GM23338 (cell line): ENCODE data around the gene ZNF581. TPM values are rescaled to one million over a fixed set of nuclear protein-coding genes. Genes with fewer than 3 reads are reported as not detected.

ENCODE experiments used
- ATAC-seq: fragments of 200-7000 bp; cut with Tn5 transposase; 3 replicates; pipeline ENCODE4 v1.9.1; 2020
- DNase-seq: peaks from one replicate; pipeline ENCODE4 v3.0.0-alpha.2; 2015; ENCODE audit warnings: low spot score
- H2AFZ ChIP-seq: fragments of 200-600 bp; sonication (generic); 2 replicates; pipeline ENCODE4 v1.8.0; 2016; ENCODE audit warnings: antibody characterized with exemption, mild to moderate bottlenecking, moderate library complexity
- H3F3A ChIP-seq: fragments of 200-600 bp; sonication (generic); replicated peaks from 2 replicates; pipeline ENCODE4 v1.8.0; 2017; ENCODE audit warnings: antibody characterized with exemption, mixed run types, low read depth
- H3K27ac ChIP-seq: fragments of 200-600 bp; sonication (generic); 2 replicates; pipeline ENCODE4 v1.6.1; 2016; ENCODE audit warnings: low read depth
- H3K27me3 ChIP-seq: fragments of 200-600 bp; sonication (generic); 2 replicates; pipeline ENCODE4 v1.8.0; 2016; ENCODE audit warnings: mild to moderate bottlenecking, mixed run types, moderate library complexity; ENCODE audit not compliant: insufficient read depth
- H3K36me3 ChIP-seq: fragments of 200-600 bp; sonication (generic); 2 replicates; pipeline ENCODE4 v1.8.0; 2016; ENCODE audit warnings: mild to moderate bottlenecking; ENCODE audit not compliant: insufficient read depth
- H3K4me1 ChIP-seq: fragments of 200-600 bp; sonication (generic); 2 replicates; pipeline ENCODE4 v1.8.0; 2016; ENCODE audit warnings: mild to moderate bottlenecking, moderate library complexity; ENCODE audit not compliant: insufficient read depth
- H3K4me2 ChIP-seq: fragments of 200-600 bp; sonication (generic); 2 replicates; pipeline ENCODE4 v1.7.1; 2017; ENCODE audit warnings: mixed run types
- H3K4me3 ChIP-seq: fragments of 200-600 bp; sonication (generic); 2 replicates; pipeline ENCODE4 v1.6.1; 2016; ENCODE audit warnings: mixed run types
- H3K79me2 ChIP-seq: fragments of 200-600 bp; sonication (generic); replicated peaks from 2 replicates; pipeline ENCODE4 v1.8.0; 2017; ENCODE audit warnings: mild to moderate bottlenecking; ENCODE audit not compliant: insufficient read depth
- H3K9me2 ChIP-seq: fragments of 200-600 bp; sonication (generic); 2 replicates; pipeline ENCODE4 v1.8.0; 2017; ENCODE audit not compliant: insufficient read depth
- H4K20me1 ChIP-seq: fragments of 200-600 bp; sonication (generic); replicated peaks from 2 replicates; pipeline ENCODE4 v1.8.0; 2017; ENCODE audit warnings: mild to moderate bottlenecking; ENCODE audit not compliant: insufficient read depth
- H3K27ac Mint-ChIP-seq: 2 replicates; pipeline ENCODE4 v1.8.0; 2020; ENCODE audit warnings: inconsistent platforms, mild to moderate bottlenecking, moderate library complexity, mixed read lengths
- H3K27me3 Mint-ChIP-seq: 3 replicates; pipeline ENCODE4 v1.8.0; 2022; ENCODE audit warnings: low read depth, mild to moderate bottlenecking, moderate library complexity, mixed read lengths, inconsistent platforms; ENCODE audit not compliant: insufficient read depth, poor library complexity
- H3K36me3 Mint-ChIP-seq: 3 replicates; pipeline ENCODE4 v1.8.0; 2021; ENCODE audit warnings: low read depth, mild to moderate bottlenecking, inconsistent platforms, moderate library complexity, mixed read lengths
- H3K4me1 Mint-ChIP-seq: 3 replicates; pipeline ENCODE4 v1.8.0; 2020; ENCODE audit warnings: mild to moderate bottlenecking, inconsistent platforms, mixed read lengths
- H3K4me3 Mint-ChIP-seq: 3 replicates; pipeline ENCODE4 v1.8.0; 2021; ENCODE audit warnings: moderate library complexity, mild to moderate bottlenecking, inconsistent platforms, mixed read lengths
- H3K9me3 Mint-ChIP-seq: 3 replicates; pipeline ENCODE4 v1.8.0; 2020; ENCODE audit warnings: moderate library complexity, mild to moderate bottlenecking, inconsistent platforms, mixed read lengths
- CREB1 ChIP-seq: fragments of 250-450 bp; sonication (Bioruptor Pico); IDR thresholded peaks from 2 replicates; pipeline ENCODE4 v1.5.0; 2020; ENCODE audit warnings: low read depth, mild to moderate bottlenecking, moderate library complexity
- ETS1 ChIP-seq: IDR thresholded peaks from 2 replicates; pipeline ENCODE4 v1.6.1; 2016; ENCODE audit warnings: antibody characterized with exemption
- EZH2 ChIP-seq: fragments of 200-600 bp; sonication (generic); IDR thresholded peaks from one replicate; pipeline ENCODE4 v1.8.0; 2017; ENCODE audit warnings: antibody characterized with exemption, mild to moderate bottlenecking, low read depth; ENCODE audit not compliant: unreplicated experiment
- EZH2phosphoT487 ChIP-seq: fragments of 200-600 bp; sonication (generic); IDR thresholded peaks from one replicate; pipeline ENCODE4 v1.8.1; 2018; ENCODE audit warnings: antibody characterized with exemption; ENCODE audit not compliant: unreplicated experiment
- JUNB ChIP-seq: IDR thresholded peaks from one replicate; pipeline ENCODE4 v1.6.1; 2016; ENCODE audit warnings: antibody characterized with exemption; ENCODE audit not compliant: unreplicated experiment
- NANOG ChIP-seq: IDR thresholded peaks from 2 replicates; pipeline ENCODE4 v1.6.1; 2016; ENCODE audit warnings: antibody characterized with exemption, borderline replicate concordance
- POLR2AphosphoS5 ChIP-seq: IDR thresholded peaks from 2 replicates; pipeline ENCODE4 v1.6.1; 2016; ENCODE audit warnings: antibody characterized with exemption, low read depth
- REST ChIP-seq: IDR thresholded peaks from one replicate; pipeline ENCODE4 v1.6.1; 2018; ENCODE audit warnings: antibody characterized with exemption; ENCODE audit not compliant: unreplicated experiment
- STAT1 ChIP-seq: IDR thresholded peaks from one replicate; pipeline ENCODE4 v1.6.1; 2016; ENCODE audit warnings: antibody characterized with exemption; ENCODE audit not compliant: unreplicated experiment
- ZNF114 ChIP-seq: fragments of 250-450 bp; sonication (Bioruptor Pico); IDR thresholded peaks from 2 replicates; pipeline ENCODE4 v1.5.0; 2020; ENCODE audit warnings: mild to moderate bottlenecking, moderate library complexity
- ZNF331 ChIP-seq: fragments of 250-450 bp; sonication (Bioruptor Pico); IDR thresholded peaks from 2 replicates; pipeline ENCODE4 v1.5.0; 2020; ENCODE audit warnings: low read depth, mild to moderate bottlenecking, moderate library complexity
- polyA plus RNA-seq: library from polyadenylated mRNA; unstranded; fragments of >200 nt; fragmentation: Nextera tagmentation; extraction: Ambion mirVana; gene quantifications from 2 replicates; pipeline ENCODE4 v1.2.1, GENCODE V29; 2016
- total RNA-seq: library from RNA; depleted of rRNA; stranded (reverse); fragments of >200 nt; shearing (Covaris generic); gene quantifications from 2 replicates; pipeline ENCODE4 v1.2.3, GENCODE V29; 2014
- TF ChIP-seq, protein P1 (sequence below), 2 experiments: fragments of 200-600 bp in 1 of 2; sonication (generic) in 1 of 2; conservative IDR thresholded peaks; 2 replicates each; pipeline versions ENCODE4 v1.5.1 to v1.6.1; 2016 to 2017; ENCODE audit warnings: antibody characterized with exemption in 2 of 2, low read depth in 2 of 2, mild to moderate bottlenecking in 2 of 2, moderate library complexity in 1 of 2

ZNF581 gene
- total and polyA plus RNA-seq, 2 experiments from 2014 or later: 48.5 to 87.6 TPM

DNA sequence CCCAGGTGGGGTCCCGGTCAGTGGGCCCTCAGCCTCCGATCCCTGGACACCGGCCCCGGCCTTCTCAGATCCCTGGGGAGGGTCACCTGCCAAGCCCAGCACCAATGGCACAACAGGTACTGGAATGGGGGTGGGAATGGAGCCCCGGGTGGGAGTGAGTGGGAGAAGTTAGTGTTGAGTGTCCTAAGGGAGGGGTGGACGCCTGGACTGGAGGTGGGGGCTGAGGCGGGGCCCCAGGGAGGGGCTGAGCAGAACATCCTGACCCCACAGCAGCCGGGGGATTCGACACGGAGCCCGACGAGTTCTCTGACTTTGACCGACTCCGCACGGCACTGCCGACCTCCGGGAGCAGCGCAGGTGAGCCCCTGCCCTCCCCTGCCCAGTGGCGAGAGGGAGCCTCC, 49.2 kb downstream of the ZNF581 start:
- H3K4me1 ChIP-seq: no peaks in the 10 kb centered on the region
- no peak overlapping the region for H3K27ac ChIP-seq
- no peak overlapping the region for H2AFZ ChIP-seq
- H3K9me3 Mint-ChIP-seq: no peaks in the 10 kb centered on the region
- H3K4me3 ChIP-seq: no peak overlapping the region
- H3K9me2 ChIP-seq: no peaks in the 10 kb centered on the region
- no peak for DNase-seq
- no peak overlapping the region for H3K4me2 ChIP-seq
- H3K27me3 ChIP-seq: no peaks in the 10 kb centered on the region
- no peaks in the 10 kb centered on the region for H3K79me2 ChIP-seq
- peaks cover 37% of the 10 kb centered on the region for H3K36me3 Mint-ChIP-seq
- peaks cover 6% of the 10 kb centered on the region for H3K27me3 Mint-ChIP-seq
- TF ChIP-seq NANOG: no peak
- TF ChIP-seq EZH2phosphoT487: no peak
- no peak for ATAC-seq
- no peaks in the 10 kb centered on the region; the same call in 1 of the 2 replicates for H4K20me1 ChIP-seq
- no peak overlapping the region for H3K4me3 Mint-ChIP-seq
- no peaks in the 10 kb centered on the region; the same call in 2 of the 3 replicates for H3K4me1 Mint-ChIP-seq
- H3K27ac Mint-ChIP-seq: no peak overlapping the region
- H3F3A ChIP-seq: no peaks in the 10 kb centered on the region
- no peaks in the 10 kb centered on the region for H3K36me3 ChIP-seq

DNA sequence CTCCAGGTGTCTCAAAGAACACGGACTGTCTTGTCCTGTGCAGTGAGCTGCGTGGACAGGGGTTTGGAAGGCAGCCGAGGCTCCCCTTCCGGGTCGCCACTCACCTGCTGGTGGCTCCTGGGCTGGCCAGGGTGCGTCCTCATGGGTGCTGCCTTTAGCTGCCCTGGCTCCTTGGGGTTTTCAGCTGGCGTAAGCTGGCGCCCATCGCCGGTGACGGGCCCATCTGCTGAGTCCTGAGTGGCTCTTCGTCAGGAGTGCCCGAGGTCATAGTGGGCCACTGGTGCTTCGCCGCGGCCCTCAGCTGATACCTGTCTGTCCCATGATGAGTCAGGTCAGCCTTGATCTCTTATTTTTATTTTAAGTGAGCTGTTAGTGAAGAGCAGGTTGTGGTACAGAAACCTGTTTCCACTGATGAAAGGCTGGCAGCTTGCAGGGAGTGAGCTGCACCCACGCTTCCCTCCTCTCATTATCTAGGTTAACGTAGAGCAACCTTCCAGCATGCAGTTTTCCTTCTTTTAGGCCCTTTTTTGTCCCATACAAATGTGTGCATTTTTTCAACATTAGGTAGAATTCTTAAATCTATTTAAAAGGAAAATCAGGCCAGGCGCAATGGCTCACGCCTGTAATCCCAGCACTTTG, 50.0 kb downstream of the ZNF581 start:
- Histone ChIP-seq H3K27me3 (no peaks in the 10 kb centered on the region), H2AFZ (no peak overlapping the region), H3K4me3 (no peak overlapping the region), H3K4me2 (no peak overlapping the region), H3K4me1 (no peaks in the 10 kb centered on the region), H4K20me1 (no peaks in the 10 kb centered on the region; the same call in 1 of the 2 replicates), H3K9me2 (no peaks in the 10 kb centered on the region), H3K36me3 (no peaks in the 10 kb centered on the region), H3F3A (no peaks in the 10 kb centered on the region), H3K79me2 (no peaks in the 10 kb centered on the region), H3K27ac (no peak overlapping the region)
- ATAC-seq (no peak), DNase-seq (no peak)
- no peaks in the 10 kb centered on the region; the same call in 2 of the 3 replicates for H3K4me1 Mint-ChIP-seq
- no peak overlapping the region for H3K4me3 Mint-ChIP-seq
- H3K36me3 Mint-ChIP-seq: peaks cover 40% of the 10 kb centered on the region
- peaks cover 6% of the 10 kb centered on the region for H3K27me3 Mint-ChIP-seq
- no peak overlapping the region for H3K27ac Mint-ChIP-seq
- no peaks in the 10 kb centered on the region for H3K9me3 Mint-ChIP-seq
- TF ChIP-seq CREB1 (CRISPR knock-in tag) (no peak), POLR2AphosphoS5 (no peak), STAT1 (no peak), ETS1 (no peak), JUNB (no peak), EZH2phosphoT487 (no peak), REST (no peak), NANOG (no peak), ZNF331 (CRISPR knock-in tag) (no peak), ZNF114 (no peak), EZH2 (no peak)
- TF ChIP-seq, protein P1, sequence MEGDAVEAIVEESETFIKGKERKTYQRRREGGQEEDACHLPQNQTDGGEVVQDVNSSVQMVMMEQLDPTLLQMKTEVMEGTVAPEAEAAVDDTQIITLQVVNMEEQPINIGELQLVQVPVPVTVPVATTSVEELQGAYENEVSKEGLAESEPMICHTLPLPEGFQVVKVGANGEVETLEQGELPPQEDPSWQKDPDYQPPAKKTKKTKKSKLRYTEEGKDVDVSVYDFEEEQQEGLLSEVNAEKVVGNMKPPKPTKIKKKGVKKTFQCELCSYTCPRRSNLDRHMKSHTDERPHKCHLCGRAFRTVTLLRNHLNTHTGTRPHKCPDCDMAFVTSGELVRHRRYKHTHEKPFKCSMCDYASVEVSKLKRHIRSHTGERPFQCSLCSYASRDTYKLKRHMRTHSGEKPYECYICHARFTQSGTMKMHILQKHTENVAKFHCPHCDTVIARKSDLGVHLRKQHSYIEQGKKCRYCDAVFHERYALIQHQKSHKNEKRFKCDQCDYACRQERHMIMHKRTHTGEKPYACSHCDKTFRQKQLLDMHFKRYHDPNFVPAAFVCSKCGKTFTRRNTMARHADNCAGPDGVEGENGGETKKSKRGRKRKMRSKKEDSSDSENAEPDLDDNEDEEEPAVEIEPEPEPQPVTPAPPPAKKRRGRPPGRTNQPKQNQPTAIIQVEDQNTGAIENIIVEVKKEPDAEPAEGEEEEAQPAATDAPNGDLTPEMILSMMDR (conservative IDR thresholded peaks at IDR 0.05; ENCODE audit: low read depth in 2 of 2): no peak
